Naive thymus-derived CD4-positive, alpha-beta T cell (primary cell): Measurements from ENCODE around the gene TTC39C. TPM values are rescaled to one million over a fixed set of nuclear protein-coding genes. Genes with fewer than 3 reads are reported as not detected.
A peak's percentile ranks its signal among the peaks of the same experiment; 100 is the strongest.
"Not testable (repeated sequence)": the region's sequence is repeated elsewhere in the genome, so short reads cannot be mapped to it uniquely, and the experiment has no call there.

ENCODE experiments used
- ATAC-seq: fragments of 150-1000 bp; cut with Tn5 transposase; 2 replicates; pipeline ENCODE4 v1.10.0; 2021; ENCODE audit warnings: mild to moderate bottlenecking, moderate library complexity
- CTCF ChIA-PET: fragments of 350-600 bp; sonication (Branson Sonifier 250); formaldehyde crosslinking; loops from one replicate; lab custom pipeline; 2021; ENCODE audit warnings: antibody characterized with exemption; lab: Charles Lee
- POLR2A ChIA-PET: fragments of 350-600 bp; sonication (Branson Sonifier 250); formaldehyde crosslinking; loops from one replicate; lab custom pipeline; 2021; ENCODE audit warnings: antibody characterized with exemption, inconsistent platforms; lab: Charles Lee
- DNase-seq, 9 donors: peaks; one replicate each; pipeline versions ENCODE4 v3.0.0 to v3.0.0-alpha.2; 2020 to 2022; ENCODE audit warnings: mixed read lengths in 1 of 9
- H3K27ac ChIP-seq: one replicate; pipeline ENCODE4 v1.7.0; 2013; ENCODE audit warnings: mild to moderate bottlenecking, low read depth, low read length, moderate library complexity
- H3K27me3 ChIP-seq, 2 donors: one replicate each; pipeline ENCODE4 v1.7.0; 2013; ENCODE audit warnings: low read length in 2 of 2, mild to moderate bottlenecking in 2 of 2, moderate library complexity in 2 of 2; ENCODE audit not compliant: control insufficient read depth in 2 of 2, insufficient read depth in 2 of 2
- H3K36me3 ChIP-seq, 3 experiments: 1 replicate in 2 of 3; 2 replicates in 1 of 3; pipeline ENCODE4 v1.7.0; 2013; ENCODE audit warnings: low read length in 3 of 3, mild to moderate bottlenecking in 3 of 3, moderate library complexity in 1 of 3; ENCODE audit not compliant: insufficient read depth in 3 of 3, control insufficient read depth in 2 of 3
- H3K4me1 ChIP-seq, 2 donors: one replicate each; pipeline ENCODE4 v1.7.0; 2013; ENCODE audit warnings: low read length in 2 of 2, mild to moderate bottlenecking in 2 of 2, moderate library complexity in 1 of 2; ENCODE audit not compliant: control insufficient read depth in 2 of 2, insufficient read depth in 2 of 2
- H3K4me3 ChIP-seq: 2 replicates; pipeline ENCODE4 v1.7.0; 2013; ENCODE audit warnings: mild to moderate bottlenecking, low read length
- H3K9me3 ChIP-seq, 3 experiments: 1 replicate in 2 of 3; 2 replicates in 1 of 3; pipeline ENCODE4 v1.7.0; 2013; ENCODE audit warnings: low read length in 3 of 3; ENCODE audit not compliant: control insufficient read depth in 2 of 3
- H3K27ac Mint-ChIP-seq, 9 donors: one replicate each; pipeline ENCODE4 v1.8.0; 2020 to 2022; ENCODE audit warnings: mixed read lengths in 9 of 9, mild to moderate bottlenecking in 8 of 9, moderate library complexity in 5 of 9, inconsistent platforms in 2 of 9
- H3K27me3 Mint-ChIP-seq, 5 donors: one replicate each; pipeline ENCODE4 v1.8.0; 2021 to 2022; ENCODE audit warnings: mixed read lengths in 5 of 5, mild to moderate bottlenecking in 1 of 5
- H3K36me3 Mint-ChIP-seq, 5 donors: one replicate each; pipeline ENCODE4 v1.8.0; 2020 to 2022; ENCODE audit warnings: mixed read lengths in 5 of 5, mild to moderate bottlenecking in 3 of 5, inconsistent platforms in 1 of 5
- H3K4me1 Mint-ChIP-seq, 7 donors: one replicate each; pipeline ENCODE4 v1.8.0; 2020 to 2022; ENCODE audit warnings: mixed read lengths in 7 of 7, mild to moderate bottlenecking in 3 of 7, inconsistent platforms in 1 of 7
- H3K4me3 Mint-ChIP-seq, 10 donors: one replicate each; pipeline ENCODE4 v1.8.0; 2020 to 2022; ENCODE audit warnings: mild to moderate bottlenecking in 10 of 10, mixed read lengths in 10 of 10, moderate library complexity in 6 of 10, inconsistent platforms in 2 of 10
- H3K9me3 Mint-ChIP-seq, 11 donors: one replicate each; pipeline ENCODE4 v1.8.0; 2020 to 2022; ENCODE audit warnings: mixed read lengths in 11 of 11, mild to moderate bottlenecking in 4 of 11, inconsistent platforms in 1 of 11, moderate library complexity in 1 of 11
- intact Hi-C, 2 donors: fragments of 100-400 bp; cut with micrococcal nuclease; formaldehyde crosslinking; loops; one replicate each; pipeline ENCODE4 v1.15.1; 2023
- polyA plus RNA-seq, 2 donors: library from polyadenylated mRNA; unstranded; fragments of 300-500 nt; fragmentation: Illumina TruSeq; gene quantifications; one replicate each; pipeline ENCODE4 v1.2.3, GENCODE V29; 2021
- total RNA-seq, 6 experiments: library from RNA in 5 of 6; stranded (reverse) in 5 of 6; gene quantifications; 1 replicate in 5 of 6; 2 replicates in 1 of 6; pipeline ENCODE4 v1.2.3 and lab custom pipeline; 2021 to 2026

The TTC39C gene
- total and polyA plus RNA-seq, 7 experiments from 2014 or later = 51.4 to 98.8 (median 87.7) TPM

DNA sequence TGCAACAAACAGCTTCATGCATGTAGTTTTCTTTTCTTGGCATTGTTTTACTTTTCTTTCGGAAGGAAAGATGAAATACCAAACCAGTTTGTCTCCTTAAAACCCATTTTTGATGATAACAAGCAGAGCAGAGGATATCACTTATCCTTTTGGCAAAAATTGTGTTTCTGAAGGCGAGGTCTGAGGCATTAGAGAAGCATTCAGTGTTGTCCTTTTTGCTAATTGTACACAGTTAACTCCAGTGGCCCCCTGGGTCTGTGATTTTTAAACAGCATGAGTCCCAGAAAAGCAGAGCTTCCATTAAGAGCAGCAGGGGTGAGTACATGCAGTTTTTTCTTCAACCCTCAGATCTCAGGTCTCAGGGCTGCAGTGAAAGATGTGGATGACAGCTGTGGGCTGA, 41.3 kb downstream of the TTC39C start:
- H3K9me3 ChIP-seq = no peaks in the 10 kb centered on the region
- no peak overlapping the region for H3K27ac ChIP-seq
- H3K27ac Mint-ChIP-seq = peak overlapping the region in 6 of 9 donors; percentile 28 to 66 (median 55)
- no peak overlapping the region for H3K4me3 ChIP-seq
- no peak for DNase-seq
- peaks cover 44 to 94% (median 88%) of the 10 kb centered on the region in 7 donors for H3K4me1 Mint-ChIP-seq
- no peaks in the 10 kb centered on the region for H3K36me3 ChIP-seq
- H3K4me3 Mint-ChIP-seq = peak overlapping the region in 7 of 10 donors; percentile 5 to 71 (median 51)
- intact Hi-C loops = loop anchor here in 1 of 2 donors (1.0 to 2.0 kb wide), 2 partner anchors 8 to 15 kb away; no protein-coding TSS in a partner anchor
- no peak for ATAC-seq
- H3K4me1 ChIP-seq = peaks cover 32 to 56% of the 10 kb centered on the region in 2 donors
- POLR2A ChIA-PET = interaction anchor here (0.6 to 1.2 kb wide), 2 partner anchors 13 to 20 kb away, joined by 3 read pairs; no protein-coding TSS in a partner anchor
- H3K36me3 Mint-ChIP-seq = peaks cover 0 to 22% (median 11%) of the 10 kb centered on the region in 5 donors
- CTCF ChIA-PET = interaction anchor here (0.6 to 1.6 kb wide), 4 partner anchors 45 to 965 kb away, joined by 3 to 8 read pairs (median 3); no protein-coding TSS in a partner anchor
- H3K9me3 Mint-ChIP-seq = peaks cover 0 to 6% (median 0%) of the 10 kb centered on the region in 11 donors
- no peaks in the 10 kb centered on the region for H3K27me3 ChIP-seq
- H3K27me3 Mint-ChIP-seq = no peaks in the 10 kb centered on the region

DNA sequence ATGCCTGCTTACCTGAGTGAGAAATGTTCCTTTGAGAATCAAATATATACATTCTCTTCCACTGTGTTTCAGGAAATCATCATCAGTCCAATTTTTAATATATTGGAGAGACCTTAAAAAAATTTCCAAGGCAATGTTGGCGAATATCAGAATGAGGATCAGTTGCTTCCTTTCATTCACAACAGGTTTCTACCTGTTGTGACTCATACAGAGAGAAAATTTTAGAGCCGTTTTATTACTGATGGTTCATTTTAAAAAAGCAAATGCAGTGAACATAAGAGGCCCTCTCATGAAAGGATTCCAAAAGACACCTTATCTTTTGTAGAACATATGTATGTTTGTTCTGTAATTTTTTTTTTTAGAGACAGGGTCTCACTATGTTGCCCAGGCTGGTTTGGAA, 42.0 kb downstream of the TTC39C start:
- ATAC-seq = no peak
- Mint-ChIP-seq H3K36me3 (peaks cover 0 to 24% (median 15%) of the 10 kb centered on the region in 5 donors), H3K4me1 (peaks cover 47 to 94% (median 87%) of the 10 kb centered on the region in 7 donors), H3K4me3 (peak overlapping the region in 6 of 10 donors; percentile 27 to 71 (median 50)), H3K9me3 (peaks cover 0 to 6% (median 0%) of the 10 kb centered on the region in 11 donors), H3K27ac (peak overlapping the region in 8 of 9 donors; percentile 5 to 66 (median 40)), H3K27me3 (no peaks in the 10 kb centered on the region)
- no peak for DNase-seq
- Histone ChIP-seq H3K27ac (no peak overlapping the region), H3K9me3 (no peaks in the 10 kb centered on the region), H3K4me3 (no peak overlapping the region), H3K4me1 (peaks cover 26 to 51% of the 10 kb centered on the region in 2 donors), H3K27me3 (no peaks in the 10 kb centered on the region), H3K36me3 (no peaks in the 10 kb centered on the region)
- intact Hi-C loops = loop anchor here in 1 of 2 donors (1.0 to 2.0 kb wide), 2 partner anchors 8 to 16 kb away; no protein-coding TSS in a partner anchor
- ChIA-PET POLR2A (interaction anchor here (0.7 to 1.2 kb wide), 2 partner anchors 20 to 40 kb away, joined by 3 read pairs; no protein-coding TSS in a partner anchor), CTCF (interaction anchor here (0.7 to 1.6 kb wide), 2 partner anchors 46 to 233 kb away, joined by 3 to 8 read pairs; no protein-coding TSS in a partner anchor)

DNA sequence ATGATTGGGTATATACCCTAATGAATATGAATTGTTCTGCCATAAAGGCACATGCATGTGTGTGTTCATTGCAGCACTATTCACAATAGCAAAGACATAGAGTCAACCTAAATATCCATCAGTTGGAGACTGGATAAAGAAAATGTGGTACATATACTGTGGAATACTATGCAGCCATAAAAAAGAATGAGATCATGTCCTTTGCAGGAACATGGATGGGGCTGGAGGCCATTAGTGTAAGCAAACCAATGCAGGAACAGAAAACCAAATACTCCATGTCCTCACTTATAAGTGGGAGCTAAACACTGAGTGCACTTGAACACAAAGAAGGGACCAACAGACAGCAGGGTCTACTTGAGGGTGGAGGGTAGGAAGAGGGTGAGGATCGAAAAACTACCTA, 43.2 kb downstream of the TTC39C start:
- no peak for ATAC-seq
- no peaks in the 10 kb centered on the region for H3K9me3 ChIP-seq
- no peaks in the 10 kb centered on the region for H3K27me3 ChIP-seq
- DNase-seq = no peak
- H3K4me1 ChIP-seq = peaks cover 31 to 50% of the 10 kb centered on the region in 2 donors
- H3K27ac ChIP-seq = no peak overlapping the region
- Mint-ChIP-seq H3K4me1 (peaks cover 41 to 92% (median 88%) of the 10 kb centered on the region in 7 donors), H3K4me3 (no peak overlapping the region), H3K27ac (no peak overlapping the region), H3K27me3 (no peaks in the 10 kb centered on the region), H3K9me3 (peaks cover 0 to 6% (median 0%) of the 10 kb centered on the region in 11 donors), H3K36me3 (peaks cover 0 to 24% (median 15%) of the 10 kb centered on the region in 5 donors)
- ChIA-PET POLR2A (interaction anchor here (0.5 kb wide), 1 partner anchor 54 kb away, joined by 3 read pairs; no protein-coding TSS in a partner anchor), CTCF (no interaction called here)
- intact Hi-C loops = loop anchor here in 1 of 2 donors (2.0 kb wide), 1 partner anchor 17 kb away; no protein-coding TSS in a partner anchor
- no peak overlapping the region for H3K4me3 ChIP-seq
- no peaks in the 10 kb centered on the region for H3K36me3 ChIP-seq

DNA sequence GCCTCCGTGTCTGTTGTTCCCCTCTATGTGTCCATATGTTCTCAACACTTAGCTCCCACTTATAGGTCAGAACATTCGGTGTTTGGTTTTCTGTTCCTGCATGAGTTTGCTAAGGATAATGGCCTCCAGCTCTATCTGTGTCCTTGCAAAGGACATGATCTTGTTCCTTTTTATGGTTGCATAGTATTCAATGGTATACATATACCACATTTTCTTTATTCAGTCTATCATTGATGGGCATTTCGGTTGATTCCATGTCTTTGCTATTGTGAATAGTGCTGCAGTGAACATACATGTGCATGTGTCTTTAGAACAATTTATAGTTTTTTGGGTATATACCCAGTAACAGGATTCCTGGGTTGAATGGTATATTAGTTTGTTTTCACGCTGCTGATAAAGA, 44.8 kb downstream of the TTC39C start:
- H3K27me3 ChIP-seq, intact Hi-C loops, ATAC-seq, H3K9me3 ChIP-seq, H3K27ac ChIP-seq, H3K9me3 Mint-ChIP-seq, H3K4me3 ChIP-seq, H3K36me3 ChIP-seq, DNase-seq, H3K27me3 Mint-ChIP-seq, POLR2A ChIA-PET: not testable (repeated sequence)
- Mint-ChIP-seq H3K4me3 (peak overlapping the region in 4 of 10 donors; percentile 3 to 20 (median 6)), H3K27ac (peak overlapping the region in 4 of 9 donors; percentile 2 to 79 (median 54)), H3K36me3 (peaks cover 0 to 22% (median 15%) of the 10 kb centered on the region in 5 donors), H3K4me1 (peaks cover 36 to 92% (median 84%) of the 10 kb centered on the region in 7 donors)
- CTCF ChIA-PET = interaction anchor here (0.8 kb wide), 1 partner anchor 11 kb away, joined by 3 read pairs; no protein-coding TSS in a partner anchor
- peaks cover 30 to 36% of the 10 kb centered on the region in 2 donors for H3K4me1 ChIP-seq

DNA sequence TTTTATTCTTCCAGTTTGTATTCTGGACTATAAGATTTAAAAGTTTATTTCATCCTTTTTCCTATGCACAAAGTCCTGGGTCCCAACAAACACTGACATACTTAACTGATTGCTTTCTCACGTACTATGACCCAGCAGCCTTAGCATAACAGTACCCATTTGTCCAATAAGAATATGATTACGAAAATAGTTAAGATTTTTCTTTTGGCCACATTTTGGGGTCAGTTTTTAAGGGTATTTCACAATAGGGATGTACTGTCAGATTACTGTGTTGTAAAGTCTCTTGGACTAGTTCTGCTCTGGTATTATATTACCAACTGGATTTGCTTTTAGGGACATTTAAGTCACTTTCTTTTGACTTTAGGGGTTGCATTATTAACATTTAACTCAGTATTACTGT, 46.1 kb downstream of the TTC39C start:
- Histone ChIP-seq H3K36me3 (peaks cover 0 to 10% (median 0%) of the 10 kb centered on the region in 3 experiments), H3K27me3 (no peaks in the 10 kb centered on the region), H3K27ac (no peak overlapping the region), H3K9me3 (no peaks in the 10 kb centered on the region), H3K4me3 (no peak overlapping the region), H3K4me1 (peaks cover 20 to 26% of the 10 kb centered on the region in 2 donors)
- ChIA-PET POLR2A (no interaction called here), CTCF (no interaction called here)
- DNase-seq (no peak), ATAC-seq (no peak)
- H3K4me3 Mint-ChIP-seq = no peak overlapping the region
- no peak overlapping the region for H3K27ac Mint-ChIP-seq
- H3K4me1 Mint-ChIP-seq = peaks cover 33 to 92% (median 84%) of the 10 kb centered on the region in 7 donors
- peaks cover 0 to 6% (median 0%) of the 10 kb centered on the region in 11 donors for H3K9me3 Mint-ChIP-seq
- H3K27me3 Mint-ChIP-seq = no peaks in the 10 kb centered on the region
- peaks cover 6 to 29% (median 15%) of the 10 kb centered on the region in 5 donors for H3K36me3 Mint-ChIP-seq
- intact Hi-C loops = no loop called here

DNA sequence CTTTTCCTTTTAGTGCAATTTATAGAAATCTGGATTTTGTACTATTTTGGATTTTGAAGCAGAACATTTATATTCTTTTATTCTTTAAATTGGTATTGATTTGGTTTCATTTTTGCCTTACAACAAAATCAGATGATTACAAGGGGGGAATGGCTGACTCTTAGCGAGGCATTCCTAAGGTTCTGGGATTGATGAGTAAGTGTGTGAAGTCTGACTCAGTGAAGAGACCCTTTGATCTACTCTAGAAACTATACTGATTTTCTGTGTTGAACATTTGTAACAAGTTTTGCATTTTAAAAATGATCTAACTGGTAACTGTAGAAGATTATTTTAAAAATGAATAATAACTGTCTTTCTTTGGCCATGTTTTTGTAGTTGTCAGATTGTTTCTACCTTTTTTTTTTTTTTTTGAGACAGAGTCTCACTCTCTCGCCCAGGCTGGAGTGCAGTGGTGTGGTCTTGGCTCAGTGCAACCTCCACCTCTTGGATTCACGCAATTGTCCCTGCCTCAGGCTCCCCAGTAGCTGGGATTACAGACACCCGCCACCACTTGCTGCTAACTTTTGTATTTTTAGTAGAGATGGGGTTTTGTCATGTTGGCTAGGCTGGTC, 48.7 kb downstream of the TTC39C start:
- Mint-ChIP-seq H3K9me3 (peaks cover 0 to 3% (median 0%) of the 10 kb centered on the region in 11 donors), H3K27me3 (no peaks in the 10 kb centered on the region), H3K27ac (peak overlapping the region in 6 of 9 donors; percentile 24 to 83 (median 49)), H3K4me1 (peaks cover 41 to 91% (median 83%) of the 10 kb centered on the region in 7 donors), H3K4me3 (peak overlapping the region in 3 of 10 donors; percentile 21 to 45 (median 28)), H3K36me3 (peaks cover 19 to 42% (median 30%) of the 10 kb centered on the region in 5 donors)
- Histone ChIP-seq H3K36me3 (peaks cover 4 to 36% (median 14%) of the 10 kb centered on the region in 3 experiments), H3K27me3 (no peaks in the 10 kb centered on the region), H3K27ac (peak overlapping the region; percentile 5), H3K4me3 (no peak overlapping the region), H3K9me3 (no peaks in the 10 kb centered on the region), H3K4me1 (peaks cover 15 to 16% of the 10 kb centered on the region in 2 donors)
- no peak for ATAC-seq
- ChIA-PET CTCF (no interaction called here), POLR2A (interaction anchor here (0.7 kb wide), 1 partner anchor 48 kb away, joined by 3 read pairs; no protein-coding TSS in a partner anchor)
- intact Hi-C loops = no loop called here
- DNase-seq = no peak
